Common myeloid progenitor, CD34-positive (primary cell): ENCODE measurements around the gene FLT1.

Experiments used
- CTCF ChIA-PET: fragments of 350-600 bp; sonication (Branson Sonifier 250); formaldehyde crosslinking; loops from one replicate; lab custom pipeline; 2021; ENCODE audit warnings: antibody characterized with exemption; lab: Charles Lee
- POLR2A ChIA-PET: fragments of 350-600 bp; sonication (Branson Sonifier 250); formaldehyde crosslinking; loops from one replicate; lab custom pipeline; 2021; ENCODE audit warnings: antibody characterized with exemption; lab: Charles Lee
- DNase-seq, 3 donors: peaks; one replicate each; pipeline versions ENCODE4 v3.0.0 to v3.0.0-alpha.2; 2013
- H3K27ac ChIP-seq, 2 experiments: 1 replicate in 1 of 2; 2 replicates in 1 of 2; pipeline ENCODE4 v1.7.0; 2013; ENCODE audit warnings: inconsistent platforms in 2 of 2, low read length in 2 of 2, mild to moderate bottlenecking in 2 of 2, low read depth in 1 of 2, moderate library complexity in 1 of 2; ENCODE audit not compliant: severe bottlenecking in 2 of 2, insufficient read depth in 1 of 2, poor library complexity in 1 of 2
- H3K27me3 ChIP-seq, 5 experiments: replicated peaks in 2 of 5; 1 replicate in 3 of 5; 2 replicates in 2 of 5; pipeline versions ENCODE4 v1.6.1 to v1.7.0; 2013; ENCODE audit warnings: low read length in 4 of 5, mild to moderate bottlenecking in 2 of 5, moderate library complexity in 2 of 5, inconsistent platforms in 1 of 5; ENCODE audit not compliant: insufficient read depth in 5 of 5, control insufficient read depth in 4 of 5
- H3K36me3 ChIP-seq, 4 experiments: 1 replicate in 2 of 4; 2 replicates in 2 of 4; pipeline versions ENCODE4 v1.6.1 to v1.7.0; 2013; ENCODE audit warnings: low read length in 3 of 4, control low read depth in 1 of 4, mild to moderate bottlenecking in 1 of 4; ENCODE audit not compliant: control insufficient read depth in 4 of 4, insufficient read depth in 4 of 4
- H3K4me1 ChIP-seq, 4 experiments: 1 replicate in 3 of 4; 2 replicates in 1 of 4; pipeline versions ENCODE4 v1.6.1 to v1.7.1; 2013; ENCODE audit warnings: low read length in 3 of 4, mild to moderate bottlenecking in 3 of 4, control low read depth in 1 of 4, inconsistent platforms in 1 of 4, moderate library complexity in 1 of 4; ENCODE audit not compliant: control insufficient read depth in 4 of 4, insufficient read depth in 4 of 4; ENCODE audit errors: control extremely low read depth in 1 of 4
- H3K4me3 ChIP-seq, 7 experiments: 1 replicate in 4 of 7; 2 replicates in 3 of 7; pipeline versions ENCODE4 v1.5.1 to v1.7.0; 2013; ENCODE audit warnings: mild to moderate bottlenecking in 7 of 7, low read length in 6 of 7, moderate library complexity in 6 of 7, inconsistent platforms in 2 of 7, low read depth in 2 of 7, control low read depth in 1 of 7; ENCODE audit not compliant: insufficient read depth in 4 of 7, control insufficient read depth in 1 of 7; ENCODE audit errors: extremely low read depth in 1 of 7
- H3K9me3 ChIP-seq, 5 experiments: 1 replicate in 4 of 5; 2 replicates in 1 of 5; pipeline versions ENCODE4 v1.6.1 to v1.7.1; 2013; ENCODE audit warnings: low read length in 4 of 5, mild to moderate bottlenecking in 2 of 5, inconsistent platforms in 1 of 5, low read depth in 1 of 5, moderate library complexity in 1 of 5; ENCODE audit not compliant: control insufficient read depth in 4 of 5, insufficient read depth in 2 of 5; ENCODE audit errors: control extremely low read depth in 1 of 5
- WGBS: methylation state at CpG from one replicate; pipeline ENCODE4 v1.1.5; 2013; ENCODE audit not compliant: insufficient coverage; 5-methylcytosine and 5-hydroxymethylcytosine counted together

FLT1 gene

DNA sequence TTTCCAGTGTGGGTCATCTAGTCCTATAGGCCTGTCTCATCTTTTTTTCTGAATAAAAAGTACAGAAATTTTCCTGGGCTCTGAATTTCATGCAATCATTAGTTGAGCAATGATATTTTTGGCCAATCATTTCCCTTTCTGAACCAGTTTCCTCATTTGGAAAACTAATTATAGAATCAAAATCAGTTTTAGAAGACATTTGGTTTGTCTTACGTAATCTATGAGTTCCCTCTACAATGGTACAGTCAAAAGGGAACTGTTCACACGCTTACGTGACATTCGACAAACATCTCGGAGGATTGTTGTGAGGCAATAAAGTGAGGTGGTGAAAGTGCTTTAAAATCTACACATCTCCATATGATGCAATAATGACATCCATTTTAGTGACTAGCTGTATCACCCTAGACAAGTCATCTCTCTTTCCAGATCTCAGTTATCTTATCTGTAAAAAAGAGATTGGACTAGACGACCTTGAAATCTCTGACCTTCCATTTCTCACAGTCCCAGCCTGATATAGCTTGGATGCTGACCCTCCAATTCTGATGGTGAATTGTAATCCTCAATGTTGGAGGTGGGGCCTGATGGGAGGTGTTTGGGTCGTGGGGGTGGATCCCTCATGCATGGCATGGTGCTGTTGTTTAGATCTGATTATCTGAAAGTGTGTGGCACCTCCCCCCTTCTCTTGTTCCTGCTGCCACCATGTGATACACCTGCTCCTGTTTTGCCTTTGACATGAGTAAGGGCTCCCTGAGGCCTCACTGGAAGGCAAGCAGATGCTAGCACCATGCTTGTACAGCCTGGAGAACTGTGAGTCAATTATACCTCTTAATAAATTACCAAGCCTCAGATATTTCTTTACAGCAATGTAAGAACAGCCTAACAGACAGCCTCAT, 26.7 kb downstream of the FLT1 start:
- H3K27me3 ChIP-seq, result no peaks in the 10 kb centered on the region
- H3K27ac ChIP-seq, result no peak overlapping the region
- CTCF ChIA-PET, result interaction anchor here (0.7 to 1.2 kb wide), 2 partner anchors 23 to 58 kb away, joined by 3 to 4 read pairs; no protein-coding TSS in a partner anchor
- no peak overlapping the region for H3K4me3 ChIP-seq
- H3K9me3 ChIP-seq, result peaks cover 0 to 3% (median 0%) of the 10 kb centered on the region in 5 experiments
- POLR2A ChIA-PET, result no interaction called here
- DNase-seq, result peak; percentile 53 to 89 (median 89)
- peaks cover 8 to 11% (median 10%) of the 10 kb centered on the region in 4 experiments for H3K4me1 ChIP-seq
- no peaks in the 10 kb centered on the region for H3K36me3 ChIP-seq
- WGBS, result no CpG with 5 or more reads among the region's 7 CpGs

DNA sequence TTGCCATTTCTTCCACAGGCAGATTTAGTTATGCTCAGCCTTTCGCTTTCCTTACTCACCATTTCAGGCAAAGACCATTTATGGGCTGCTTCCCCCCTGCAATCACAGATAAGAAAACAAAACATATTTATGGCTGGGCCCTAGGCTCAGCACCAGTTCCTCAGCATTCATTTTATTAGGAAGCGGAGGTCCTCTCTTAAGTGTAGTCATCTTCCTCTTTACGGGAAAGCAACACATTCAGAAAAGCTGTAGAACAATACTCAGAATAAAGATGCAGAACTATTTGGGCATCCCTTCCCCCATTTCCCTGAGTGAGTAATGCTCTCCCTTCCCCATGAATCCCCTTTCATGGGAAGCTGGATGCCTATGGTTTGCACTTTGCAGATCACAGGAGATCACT, 27.9 kb downstream of the FLT1 start:
- CTCF ChIA-PET, result interaction anchor here (0.5 kb wide), 1 partner anchor 1840 kb away, joined by 3 read pairs; no protein-coding TSS in a partner anchor
- Histone ChIP-seq H3K27me3 (no peaks in the 10 kb centered on the region), H3K36me3 (no peaks in the 10 kb centered on the region), H3K27ac (no peak overlapping the region), H3K4me1 (peaks cover 8 to 11% (median 10%) of the 10 kb centered on the region in 4 experiments), H3K4me3 (no peak overlapping the region), H3K9me3 (peaks cover 0 to 3% (median 0%) of the 10 kb centered on the region in 5 experiments)
- POLR2A ChIA-PET, result no interaction called here
- DNase-seq, result peak in 1 of 3 donors; percentile 23
- 81% methylated on average over 3 of the region's 3 CpGs for WGBS

GRCh38 chr13:28466151-28466550, 28.8 kb downstream of the FLT1 start:
- Histone ChIP-seq H3K36me3 (no peaks in the 10 kb centered on the region), H3K27ac (no peak overlapping the region), H3K4me1 (peaks cover 8 to 11% (median 10%) of the 10 kb centered on the region in 4 experiments), H3K9me3 (peaks cover 0 to 3% (median 0%) of the 10 kb centered on the region in 5 experiments), H3K27me3 (no peaks in the 10 kb centered on the region), H3K4me3 (no peak overlapping the region)
- POLR2A ChIA-PET, result no interaction called here
- DNase-seq, result no peak
- WGBS, result no CpG with 5 or more reads among the region's 3 CpGs
- CTCF ChIA-PET, result interaction anchor here (1.3 kb wide), 1 partner anchor 9 kb away, joined by 5 read pairs; no protein-coding TSS in a partner anchor

DNA sequence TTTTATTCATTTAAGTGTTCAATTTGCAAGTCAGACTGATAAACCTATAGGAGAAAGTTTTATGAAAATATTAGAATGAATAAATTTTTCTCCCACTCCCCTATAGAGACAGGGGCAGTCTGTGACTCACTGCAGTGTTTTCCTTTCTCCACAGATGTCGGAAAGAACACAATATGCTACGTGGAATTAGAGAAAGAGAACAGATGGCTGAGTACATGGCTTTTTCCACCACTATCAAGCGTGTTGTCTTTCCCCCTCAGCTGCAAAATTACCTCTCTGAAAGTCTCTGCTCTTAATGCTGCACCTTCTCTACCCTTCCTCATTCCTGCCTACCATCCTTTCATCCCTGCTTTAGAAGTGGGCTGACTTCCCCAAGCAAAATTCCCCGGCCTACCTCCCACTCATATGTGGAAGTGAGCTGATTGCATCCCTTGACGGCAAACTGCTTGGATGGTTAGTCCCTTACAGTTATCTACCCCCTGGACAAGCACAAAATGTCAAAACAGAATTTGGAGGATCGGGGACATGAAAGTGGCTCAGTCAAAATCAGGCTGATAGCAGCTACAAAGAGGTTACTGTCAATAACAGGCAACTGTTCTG, 30.0 kb downstream of the FLT1 start:
- Histone ChIP-seq H3K27ac (no peak overlapping the region), H3K27me3 (no peaks in the 10 kb centered on the region), H3K9me3 (peaks cover 0 to 3% (median 0%) of the 10 kb centered on the region in 5 experiments), H3K36me3 (peaks cover 0 to under 1% (median 0%) of the 10 kb centered on the region in 4 experiments), H3K4me3 (no peak overlapping the region), H3K4me1 (peaks cover 4 to 11% (median 8%) of the 10 kb centered on the region in 4 experiments)
- WGBS, result 89% methylated on average over 6 of the region's 6 CpGs
- CTCF ChIA-PET, result interaction anchor here (1.2 to 1.3 kb wide), 2 partner anchors 10 to 27 kb away, joined by 3 to 5 read pairs; no protein-coding TSS in a partner anchor
- POLR2A ChIA-PET, result interaction anchor here (1.0 kb wide), 1 partner anchor 15 kb away, joined by 3 read pairs; no protein-coding TSS in a partner anchor
- no peak for DNase-seq

DNA sequence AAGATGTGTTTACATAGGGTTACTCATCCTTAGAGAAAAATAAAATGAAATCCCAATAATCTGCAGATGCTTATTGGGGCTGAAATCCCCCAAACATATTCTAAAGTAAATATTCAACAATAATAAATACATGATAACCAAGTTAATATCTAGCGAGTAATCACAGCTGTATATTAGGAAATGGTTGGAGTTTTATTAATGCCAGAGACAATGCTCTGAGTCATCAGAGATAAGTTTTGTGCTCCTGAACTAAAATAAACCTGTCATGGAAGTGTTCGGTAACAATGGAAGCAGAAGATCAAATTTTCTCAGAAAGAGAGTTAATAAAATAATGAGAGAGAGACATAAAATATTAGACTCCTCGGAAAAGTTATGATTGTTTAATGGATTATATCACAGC, 31.4 kb downstream of the FLT1 start:
- CTCF ChIA-PET, result no interaction called here
- POLR2A ChIA-PET, result no interaction called here
- DNase-seq, result no peak
- H3K27me3 ChIP-seq, result no peaks in the 10 kb centered on the region
- peaks cover 0 to 4% (median 0%) of the 10 kb centered on the region in 4 experiments for H3K36me3 ChIP-seq
- WGBS, result no CpG with 5 or more reads among the region's 3 CpGs
- peaks cover 4 to 11% (median 8%) of the 10 kb centered on the region in 4 experiments for H3K4me1 ChIP-seq
- no peaks in the 10 kb centered on the region for H3K9me3 ChIP-seq
- H3K27ac ChIP-seq, result no peak overlapping the region
- no peak overlapping the region for H3K4me3 ChIP-seq

DNA sequence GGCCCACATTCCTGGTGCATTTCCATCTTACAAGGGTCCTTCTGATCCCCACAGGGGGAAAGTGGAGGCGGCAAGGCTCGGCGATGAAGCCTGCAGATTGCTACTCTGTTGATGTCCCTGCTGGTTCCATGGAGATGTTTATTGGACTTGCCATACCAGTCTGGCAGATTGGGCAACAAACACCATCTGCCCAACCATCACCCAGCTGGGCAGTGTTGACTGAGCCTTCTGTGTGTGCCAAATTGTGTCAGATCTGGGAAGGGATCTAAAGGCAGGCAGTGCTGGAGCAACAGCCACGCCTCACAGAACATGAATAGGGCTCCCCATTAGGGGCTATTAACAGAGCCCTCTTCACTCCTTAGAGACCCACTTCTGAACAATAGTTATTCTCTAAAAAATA, 35.0 kb downstream of the FLT1 start:
- no peaks in the 10 kb centered on the region for H3K4me1 ChIP-seq
- 100% methylated on average over 4 of the region's 4 CpGs for WGBS
- CTCF ChIA-PET, result interaction anchor here (0.7 kb wide), 1 partner anchor 216 kb away, joined by 3 read pairs; no protein-coding TSS in a partner anchor
- no peaks in the 10 kb centered on the region for H3K9me3 ChIP-seq
- H3K36me3 ChIP-seq, result peaks cover 0 to 4% (median 0%) of the 10 kb centered on the region in 4 experiments
- POLR2A ChIA-PET, result no interaction called here
- H3K27me3 ChIP-seq, result no peaks in the 10 kb centered on the region
- H3K4me3 ChIP-seq, result no peak overlapping the region
- no peak overlapping the region for H3K27ac ChIP-seq
- DNase-seq, result no peak
